ENCODE data around the gene WNT2B. TPM values are rescaled to one million over a fixed set of nuclear protein-coding genes. Genes with fewer than 3 reads are reported as not detected.

The WNT2B gene
- total RNA-seq (2021): 0.66 and 0.68 TPM in 2 replicates
- long read RNA-seq, partial matches to known transcripts: 0 of 2 reads
- long read RNA-seq, other reads (novel, unspliced or antisense): 0 of 2 reads

DNA sequence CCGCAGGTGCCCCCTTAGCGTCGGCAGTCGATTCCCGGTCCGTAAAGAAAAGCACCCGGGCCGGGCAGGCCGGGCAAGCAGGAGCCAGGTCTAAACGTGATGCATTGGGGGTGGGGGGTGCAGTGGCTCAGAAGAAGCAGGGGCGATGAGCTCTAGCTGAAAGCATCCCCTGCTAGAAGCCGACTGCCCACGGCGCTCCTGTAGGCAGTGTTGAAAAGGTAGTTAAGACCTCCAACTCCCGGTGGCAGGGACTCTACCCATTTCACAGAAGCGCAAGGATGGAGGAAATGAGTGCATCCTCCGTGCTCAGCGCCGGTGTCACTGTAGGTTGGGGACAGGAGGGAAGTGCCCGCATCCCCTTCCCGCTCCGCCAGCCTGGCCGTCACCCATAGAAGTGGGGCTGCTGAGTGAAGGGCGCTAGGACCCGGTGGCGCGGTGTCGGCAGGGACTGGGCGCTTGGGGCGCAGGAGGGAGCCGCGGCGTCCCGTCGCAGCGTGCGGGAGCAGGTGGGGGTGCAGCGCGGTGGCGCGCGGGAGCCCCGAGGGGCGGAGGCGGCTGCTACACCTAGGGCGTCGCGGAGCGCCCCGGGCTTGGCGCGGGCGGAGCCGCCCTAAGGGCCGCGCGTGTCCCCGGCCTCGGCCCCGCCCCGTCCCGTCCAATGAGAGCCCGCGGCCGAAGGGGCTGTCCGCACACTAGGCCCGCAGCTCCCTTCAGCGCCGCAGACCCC is at the start of gene WNT2B:
Gene WNT2B (plus strand): TSS at position 688 of the 727 bp plus-strand sequence. CDS start 298 bp downstream, outside the sequence.
- H2AK5ac ChIP-seq (ENCODE audit: insufficient read length, low read length): no peak within 1 kb of the TSS
- H4K91ac ChIP-seq (ENCODE audit: insufficient read length, low read depth, low read length): no peak within 1 kb of the TSS
- no peak within 1 kb of the TSS for H4K5ac ChIP-seq (ENCODE audit: insufficient read length, low read depth, low read length)
- H2BK12ac ChIP-seq (ENCODE audit: insufficient read length, low read depth, low read length): no peak within 1 kb of the TSS
- no peak within 1 kb of the TSS for H4K8ac ChIP-seq (replicated peaks; ENCODE audit: insufficient read length, low read depth, low read length)
- H2BK5ac ChIP-seq (ENCODE audit: insufficient read length, low read length): no peak within 1 kb of the TSS
- H3K23me2 ChIP-seq (ENCODE audit: insufficient read length, low read depth, low read length, poor library complexity, severe bottlenecking): peaks cover 24% of the 10 kb centered on the region
- H2AFZ ChIP-seq (ENCODE audit: low read length): no peak within 1 kb of the TSS
- Mint-ChIP-seq H3K4me1 (peaks cover 20 to 45% of the 10 kb centered on the region in 2 experiments), H3K27ac (no peak within 1 kb of the TSS), H3K4me3 (peak within 1 kb of the TSS; percentile 70 to 88), H3K27me3 (ENCODE audit: low read depth) (peaks cover 94% of the 10 kb centered on the region), H3K9me3 (no peaks in the 10 kb centered on the region; a peak in 1 of 5 replicates), H3K36me3 (ENCODE audit: insufficient read depth in 1 of 3, low read depth in 3 of 3) (no peaks in the 10 kb centered on the region)
- H3K14ac ChIP-seq (ENCODE audit: insufficient read depth, low read length): no peak within 1 kb of the TSS
- WGBS (ENCODE audit: extremely low coverage, insufficient read length, low lambda C conversion rate): no CpG with 5 or more reads among the region's 69 CpGs
- H3K79me1 ChIP-seq (ENCODE audit: insufficient read depth, low read depth, low read length, poor library complexity, severe bottlenecking): no peaks in the 10 kb centered on the region
- no peak within 1 kb of the TSS for H2BK120ac ChIP-seq (ENCODE audit: low read depth, low read length, poor library complexity, severe bottlenecking)
- peak within 1 kb of the TSS; percentile 93 for H3K4me2 ChIP-seq (ENCODE audit: insufficient read depth, insufficient read length, low read length)
- no peaks in the 10 kb centered on the region for H3K79me2 ChIP-seq (ENCODE audit: insufficient read depth, low read length)
- H3K9ac ChIP-seq (ENCODE audit: extremely low read depth, insufficient read length, low read length): no peak within 1 kb of the TSS
- no peaks in the 10 kb centered on the region for H3K9me3 ChIP-seq (ENCODE audit: control insufficient read depth, low read depth, low read length)
- peak; percentile 76 for DNase-seq
- H4K20me1 ChIP-seq (ENCODE audit: control insufficient read depth, insufficient read depth, insufficient read length): no peaks in the 10 kb centered on the region
- H3K4me1 ChIP-seq (ENCODE audit: insufficient read depth, low read length): 0 out of 2 replicates have a peak, but pooled peaks cover 3% of the 10 kb centered on the region
- H3K56ac ChIP-seq (ENCODE audit: insufficient read length, low read depth, low read length): no peak within 1 kb of the TSS
- H3T11ph ChIP-seq (ENCODE audit: low read length): no peak within 1 kb of the TSS
- TF ChIP-seq, protein P1, sequence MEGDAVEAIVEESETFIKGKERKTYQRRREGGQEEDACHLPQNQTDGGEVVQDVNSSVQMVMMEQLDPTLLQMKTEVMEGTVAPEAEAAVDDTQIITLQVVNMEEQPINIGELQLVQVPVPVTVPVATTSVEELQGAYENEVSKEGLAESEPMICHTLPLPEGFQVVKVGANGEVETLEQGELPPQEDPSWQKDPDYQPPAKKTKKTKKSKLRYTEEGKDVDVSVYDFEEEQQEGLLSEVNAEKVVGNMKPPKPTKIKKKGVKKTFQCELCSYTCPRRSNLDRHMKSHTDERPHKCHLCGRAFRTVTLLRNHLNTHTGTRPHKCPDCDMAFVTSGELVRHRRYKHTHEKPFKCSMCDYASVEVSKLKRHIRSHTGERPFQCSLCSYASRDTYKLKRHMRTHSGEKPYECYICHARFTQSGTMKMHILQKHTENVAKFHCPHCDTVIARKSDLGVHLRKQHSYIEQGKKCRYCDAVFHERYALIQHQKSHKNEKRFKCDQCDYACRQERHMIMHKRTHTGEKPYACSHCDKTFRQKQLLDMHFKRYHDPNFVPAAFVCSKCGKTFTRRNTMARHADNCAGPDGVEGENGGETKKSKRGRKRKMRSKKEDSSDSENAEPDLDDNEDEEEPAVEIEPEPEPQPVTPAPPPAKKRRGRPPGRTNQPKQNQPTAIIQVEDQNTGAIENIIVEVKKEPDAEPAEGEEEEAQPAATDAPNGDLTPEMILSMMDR (conservative IDR thresholded peaks at IDR 0.05): no peak
- no peak within 1 kb of the TSS for H3K27ac ChIP-seq (ENCODE audit: insufficient read length, low read depth, low read length)
- no peak within 1 kb of the TSS for H2BK20ac ChIP-seq (ENCODE audit: low read depth, low read length, poor library complexity, severe bottlenecking)
- H2BK15ac ChIP-seq (ENCODE audit: low read depth, low read length): no peak within 1 kb of the TSS
- H3K23ac ChIP-seq (ENCODE audit: insufficient read length, low read depth, low read length): no peak within 1 kb of the TSS
- no peak within 1 kb of the TSS for H3K4ac ChIP-seq (ENCODE audit: low read depth, low read length)
- H3K18ac ChIP-seq (ENCODE audit: insufficient read length, low read depth, low read length): no peak within 1 kb of the TSS
- H3K27me3 ChIP-seq (ENCODE audit: insufficient read depth, low read length): peaks cover 49% of the 10 kb centered on the region
